Daoy (cell line): ENCODE data around the gene ATP2C2. TPM values are rescaled to one million over a fixed set of nuclear protein-coding genes. Genes with fewer than 3 reads are reported as not detected.
"Not testable (repeated sequence)": the region's sequence is repeated elsewhere in the genome, so short reads cannot be mapped to it uniquely, and the experiment has no call there.

Experiments used
- DNase-seq: peaks from one replicate; pipeline ENCODE4 v3.0.0-alpha.2; 2015; ENCODE audit warnings: low read depth
- total RNA-seq: library from RNA; depleted of rRNA; stranded (reverse); fragments of >200 nt; shearing (Covaris generic); gene quantifications from 2 replicates; pipeline ENCODE4 v1.2.3, GENCODE V29; 2014

ATP2C2 gene
- total RNA-seq, 1 experiment from 2014 or later, result not detected

GRCh38 chr16:84396082-84396481 lies 27.7 kb downstream of the ATP2C2 start:
- DNase-seq, result not testable (repeated sequence)

- DNase-seq, result peak; percentile 23
These were observed 28.2 kb downstream of the ATP2C2 start for GRCh38 chr16:84396537-84397008.

GRCh38 chr16:84397090-84397489 lies 28.8 kb downstream of the ATP2C2 start:
- DNase-seq, result no peak

- no peak for DNase-seq
These were observed 30.4 kb downstream of the ATP2C2 start for GRCh38 chr16:84398701-84399100.

GRCh38 chr16:84399912-84400311 lies 31.6 kb downstream of the ATP2C2 start:
- not testable (repeated sequence) for DNase-seq

- DNase-seq, result not testable (repeated sequence)
These were observed 35.1 kb downstream of the ATP2C2 start for GRCh38 chr16:84403435-84403834.

- no peak for DNase-seq
These were observed 36.0 kb downstream of the ATP2C2 start for GRCh38 chr16:84404324-84404723.

GRCh38 chr16:84404936-84405639 lies 36.8 kb downstream of the ATP2C2 start:
- DNase-seq, result no peak

- peak; percentile 27 for DNase-seq
These were observed 37.9 kb downstream of the ATP2C2 start for GRCh38 chr16:84406006-84406963.

- DNase-seq, result no peak
These were observed 39.4 kb downstream of the ATP2C2 start for GRCh38 chr16:84407588-84408313.

- no peak for DNase-seq
These were observed 40.0 kb downstream of the ATP2C2 start for GRCh38 chr16:84408314-84408690.

GRCh38 chr16:84408856-84409255 lies 40.5 kb downstream of the ATP2C2 start:
- DNase-seq, result no peak

GRCh38 chr16:84410361-84411138 lies 42.2 kb downstream of the ATP2C2 start:
- DNase-seq, result no peak

GRCh38 chr16:84411768-84412167 lies 43.4 kb downstream of the ATP2C2 start:
- no peak for DNase-seq

- no peak for DNase-seq
These were observed 43.9 kb downstream of the ATP2C2 start for GRCh38 chr16:84412262-84412661.

- DNase-seq, result no peak
These were observed 45.1 kb downstream of the ATP2C2 start for GRCh38 chr16:84413244-84414004.

- no peak for DNase-seq
These were observed 46.5 kb downstream of the ATP2C2 start for GRCh38 chr16:84414789-84415326.

GRCh38 chr16:84416407-84417321 lies 48.3 kb downstream of the ATP2C2 start:
- no peak for DNase-seq
